ENCODE measurements around the gene ZNHIT2. TPM values are rescaled to one million over a fixed set of nuclear protein-coding genes. Genes with fewer than 3 reads are reported as not detected.

Gene ZNHIT2
- total and polyA plus RNA-seq, 2 of the 13 experiments (the other 11 are each of a cell fraction or from before 2014, with no cell fraction given) = 1.1 to 6.5 TPM

- TF ChIP-seq SNAPC4 (CRISPR knock-in tag; IDR thresholded peaks at IDR 0.05) = peak; percentile 89
- TF ChIP-seq ZNF670 (CRISPR knock-in tag; IDR thresholded peaks at IDR 0.05; ENCODE audit: borderline replicate concordance) = no peak; the same call in 1 of the 2 replicates
- TF ChIP-seq SMAD9 (CRISPR knock-in tag; IDR thresholded peaks at IDR 0.05) = peak; percentile 88; the same call in 1 of the 2 replicates
- no peak for TF ChIP-seq CEBPZ (IDR thresholded peaks at IDR 0.05; ENCODE audit: low read length)
- 0 out of 2 replicates have a peak, but pooled peaks have one; percentile 52 for TF ChIP-seq NAIF1 (CRISPR knock-in tag; IDR thresholded peaks at IDR 0.05; ENCODE audit: borderline replicate concordance)
- TF ChIP-seq ZNF574 (CRISPR knock-in tag; IDR thresholded peaks at IDR 0.05) = peak; percentile 82
- no peak for TF ChIP-seq SETDB1 (CRISPR knock-in tag; IDR thresholded peaks at IDR 0.05; ENCODE audit: borderline replicate concordance)
- TF ChIP-seq NR2C2 (CRISPR knock-in tag; IDR thresholded peaks at IDR 0.05; ENCODE audit: borderline replicate concordance) = peak; percentile 97
- no peak for TF ChIP-seq NFRKB (IDR thresholded peaks at IDR 0.05)
- TF ChIP-seq CAMTA2 (CRISPR knock-in tag; IDR thresholded peaks at IDR 0.05; ENCODE audit: borderline replicate concordance) = no peak
- no peak for TF ChIP-seq TERF1 (CRISPR knock-in tag; IDR thresholded peaks at IDR 0.05)
- TF ChIP-seq NFE2L2 (IDR thresholded peaks at IDR 0.05; ENCODE audit: low read length) = no peak
- TF ChIP-seq ZNF205 (CRISPR knock-in tag; IDR thresholded peaks at IDR 0.05) = no peak
- TF ChIP-seq EED (CRISPR knock-in tag; IDR thresholded peaks at IDR 0.05) = no peak; the same call in none of the 2 replicates
- TF ChIP-seq PREB (CRISPR knock-in tag; IDR thresholded peaks at IDR 0.05) = no peak
Observed at GRCh38 chr11:65134240-65134951, 16.9 kb upstream of the ZNHIT2 start, which contains the start of gene SYVN1 (continued).
